22Rv1 (cell line): ENCODE measurements around the gene TRIM3.

Source experiments
- ZFX ChIP-seq: fragments of 450-650 bp; IDR thresholded peaks from 2 replicates; pipeline ENCODE4 v1.6.1; 2017; ENCODE audit warnings: antibody characterized with exemption, borderline replicate concordance
- TF ChIP-seq, protein P1 (sequence below): fragments of 450-650 bp; IDR thresholded peaks from 2 replicates; pipeline ENCODE4 v1.5.1; 2017; ENCODE audit warnings: mild to moderate bottlenecking

DNA sequence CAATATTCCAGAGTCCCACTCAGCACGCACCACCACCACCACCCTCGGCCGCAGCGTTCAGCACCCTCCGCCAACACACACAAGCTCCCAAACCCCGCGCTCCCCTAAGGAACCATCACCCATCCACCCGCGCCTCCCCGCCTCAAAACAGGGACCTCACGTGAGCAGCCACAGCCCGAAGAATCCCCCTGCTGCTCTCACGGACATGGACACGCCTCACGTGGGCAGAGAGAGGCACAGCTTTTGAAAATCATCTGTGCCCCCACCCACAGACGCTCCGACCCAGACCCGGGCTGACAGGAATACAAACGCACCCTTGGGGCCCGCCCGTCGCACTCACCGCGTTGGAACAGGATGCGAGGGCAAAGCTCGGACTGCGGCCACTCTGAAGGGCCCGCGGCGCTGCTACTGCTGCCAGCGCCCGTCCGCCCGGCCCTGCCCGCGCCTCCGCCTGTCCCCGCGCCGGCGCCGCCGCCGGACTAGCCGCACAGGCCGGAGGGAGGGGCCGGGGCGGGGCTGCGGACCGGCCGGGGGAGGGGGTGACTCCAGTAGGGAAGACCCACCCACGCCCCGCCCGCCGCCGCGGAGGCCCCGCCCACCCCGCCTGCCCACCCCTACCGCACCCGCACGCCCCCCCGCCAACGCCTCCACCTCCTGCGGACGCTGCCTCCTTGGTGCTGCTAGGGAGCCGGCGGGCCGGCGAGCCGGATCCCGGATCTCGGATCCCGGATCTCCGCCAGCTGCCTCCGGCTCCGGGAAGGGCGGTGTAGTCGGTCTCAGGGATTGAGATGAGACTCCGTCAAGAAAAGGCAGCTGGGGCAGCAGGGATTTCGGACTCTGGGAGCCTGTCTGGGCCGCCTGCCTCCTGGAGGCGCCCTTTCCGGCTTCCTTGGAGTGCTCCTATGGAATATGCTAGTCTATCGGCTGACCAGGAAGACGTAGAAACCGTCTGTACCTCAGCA is at the start of gene TRIM3:
- TF ChIP-seq, protein P1, sequence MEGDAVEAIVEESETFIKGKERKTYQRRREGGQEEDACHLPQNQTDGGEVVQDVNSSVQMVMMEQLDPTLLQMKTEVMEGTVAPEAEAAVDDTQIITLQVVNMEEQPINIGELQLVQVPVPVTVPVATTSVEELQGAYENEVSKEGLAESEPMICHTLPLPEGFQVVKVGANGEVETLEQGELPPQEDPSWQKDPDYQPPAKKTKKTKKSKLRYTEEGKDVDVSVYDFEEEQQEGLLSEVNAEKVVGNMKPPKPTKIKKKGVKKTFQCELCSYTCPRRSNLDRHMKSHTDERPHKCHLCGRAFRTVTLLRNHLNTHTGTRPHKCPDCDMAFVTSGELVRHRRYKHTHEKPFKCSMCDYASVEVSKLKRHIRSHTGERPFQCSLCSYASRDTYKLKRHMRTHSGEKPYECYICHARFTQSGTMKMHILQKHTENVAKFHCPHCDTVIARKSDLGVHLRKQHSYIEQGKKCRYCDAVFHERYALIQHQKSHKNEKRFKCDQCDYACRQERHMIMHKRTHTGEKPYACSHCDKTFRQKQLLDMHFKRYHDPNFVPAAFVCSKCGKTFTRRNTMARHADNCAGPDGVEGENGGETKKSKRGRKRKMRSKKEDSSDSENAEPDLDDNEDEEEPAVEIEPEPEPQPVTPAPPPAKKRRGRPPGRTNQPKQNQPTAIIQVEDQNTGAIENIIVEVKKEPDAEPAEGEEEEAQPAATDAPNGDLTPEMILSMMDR = peak; percentile 35
- no peak for TF ChIP-seq ZFX
